ENCODE data around the gene CREB1.

CREB1 gene

DNA sequence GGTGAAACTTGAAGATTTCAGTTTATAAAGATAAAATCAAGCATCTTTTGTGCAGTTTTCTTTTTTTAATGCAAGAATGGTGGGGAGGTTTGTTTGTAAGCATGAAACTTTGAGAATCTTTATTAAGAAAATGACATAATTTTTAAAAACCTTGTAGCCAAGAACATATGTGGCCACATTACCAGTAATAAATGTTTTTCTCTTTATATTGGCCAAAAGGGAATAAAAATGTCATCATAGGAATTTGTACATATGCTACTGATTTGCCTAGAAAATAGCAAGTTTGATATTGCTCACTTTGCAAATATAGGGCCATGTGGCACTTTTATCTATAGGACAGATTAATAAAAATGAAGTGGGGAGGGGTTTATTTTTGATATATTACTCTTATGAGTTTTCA is 69.9 kb downstream of the CREB1 start:
- peaks cover 21% of the 10 kb centered on the region for H3K36me3 ChIP-seq (replicated peaks; ENCODE audit: low read depth, low read length)
- no peak overlapping the region for H3K4me3 ChIP-seq (ENCODE audit: low read length)
- H3K79me2 ChIP-seq (ENCODE audit: low read length) = no peaks in the 10 kb centered on the region
- no peak overlapping the region for H3K9ac ChIP-seq (ENCODE audit: low read length)
- no peaks in the 10 kb centered on the region for H3K27me3 ChIP-seq (ENCODE audit: low read depth, low read length)
- no peak overlapping the region for H3K27ac ChIP-seq (ENCODE audit: low read length)
- TF ChIP-seq EZH2phosphoT487 (IDR thresholded peaks at IDR 0.05; ENCODE audit: low read depth) = no peak
- TF ChIP-seq, protein P1, sequence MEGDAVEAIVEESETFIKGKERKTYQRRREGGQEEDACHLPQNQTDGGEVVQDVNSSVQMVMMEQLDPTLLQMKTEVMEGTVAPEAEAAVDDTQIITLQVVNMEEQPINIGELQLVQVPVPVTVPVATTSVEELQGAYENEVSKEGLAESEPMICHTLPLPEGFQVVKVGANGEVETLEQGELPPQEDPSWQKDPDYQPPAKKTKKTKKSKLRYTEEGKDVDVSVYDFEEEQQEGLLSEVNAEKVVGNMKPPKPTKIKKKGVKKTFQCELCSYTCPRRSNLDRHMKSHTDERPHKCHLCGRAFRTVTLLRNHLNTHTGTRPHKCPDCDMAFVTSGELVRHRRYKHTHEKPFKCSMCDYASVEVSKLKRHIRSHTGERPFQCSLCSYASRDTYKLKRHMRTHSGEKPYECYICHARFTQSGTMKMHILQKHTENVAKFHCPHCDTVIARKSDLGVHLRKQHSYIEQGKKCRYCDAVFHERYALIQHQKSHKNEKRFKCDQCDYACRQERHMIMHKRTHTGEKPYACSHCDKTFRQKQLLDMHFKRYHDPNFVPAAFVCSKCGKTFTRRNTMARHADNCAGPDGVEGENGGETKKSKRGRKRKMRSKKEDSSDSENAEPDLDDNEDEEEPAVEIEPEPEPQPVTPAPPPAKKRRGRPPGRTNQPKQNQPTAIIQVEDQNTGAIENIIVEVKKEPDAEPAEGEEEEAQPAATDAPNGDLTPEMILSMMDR (IDR thresholded peaks at IDR 0.05; ENCODE audit: low read depth, low read length) = no peak
- H3K9me3 ChIP-seq (ENCODE audit: insufficient read depth, low read length) = no peaks in the 10 kb centered on the region
- H4K20me1 ChIP-seq (ENCODE audit: insufficient read depth, low read length) = no peaks in the 10 kb centered on the region
- H3K4me1 ChIP-seq (ENCODE audit: low read length) = no peaks in the 10 kb centered on the region
- no peak overlapping the region for H2AFZ ChIP-seq (ENCODE audit: low read depth, low read length)
- H3K4me2 ChIP-seq (ENCODE audit: low read length) = no peak overlapping the region

DNA sequence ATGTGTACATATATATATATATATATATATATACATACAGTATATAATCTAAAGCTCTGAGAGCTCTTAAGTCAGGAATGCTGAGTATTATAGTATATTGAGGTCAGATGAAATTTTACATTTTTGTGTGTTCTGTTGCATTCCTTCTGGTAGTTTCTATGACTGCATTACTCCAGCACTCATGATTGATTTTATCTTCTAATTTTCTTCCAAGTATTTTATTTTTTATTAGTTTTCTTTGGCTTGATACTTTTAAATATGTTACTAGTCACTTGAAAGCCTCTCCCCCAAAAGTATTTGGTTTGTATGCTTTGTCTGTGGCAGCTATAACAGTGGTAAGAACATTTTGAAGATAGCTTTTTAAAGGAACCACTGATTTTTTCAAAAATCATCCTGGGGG is 70.5 kb downstream of the CREB1 start:
- no peak overlapping the region for H3K9ac ChIP-seq (ENCODE audit: low read length)
- H3K4me1 ChIP-seq (ENCODE audit: low read length) = no peaks in the 10 kb centered on the region
- no peaks in the 10 kb centered on the region for H3K27me3 ChIP-seq (ENCODE audit: low read depth, low read length)
- H3K36me3 ChIP-seq (replicated peaks; ENCODE audit: low read depth, low read length) = peaks cover 23% of the 10 kb centered on the region
- TF ChIP-seq, protein P1 (IDR thresholded peaks at IDR 0.05; ENCODE audit: low read depth, low read length) = no peak
- no peak for TF ChIP-seq EZH2phosphoT487 (IDR thresholded peaks at IDR 0.05; ENCODE audit: low read depth)
- no peaks in the 10 kb centered on the region for H4K20me1 ChIP-seq (ENCODE audit: insufficient read depth, low read length)
- H3K9me3 ChIP-seq (ENCODE audit: insufficient read depth, low read length) = no peaks in the 10 kb centered on the region
- no peak overlapping the region for H3K4me3 ChIP-seq (ENCODE audit: low read length)
- H3K79me2 ChIP-seq (ENCODE audit: low read length) = no peaks in the 10 kb centered on the region
- no peak overlapping the region for H3K4me2 ChIP-seq (ENCODE audit: low read length)
- no peak overlapping the region for H2AFZ ChIP-seq (ENCODE audit: low read depth, low read length)
- no peak overlapping the region for H3K27ac ChIP-seq (ENCODE audit: low read length)

DNA sequence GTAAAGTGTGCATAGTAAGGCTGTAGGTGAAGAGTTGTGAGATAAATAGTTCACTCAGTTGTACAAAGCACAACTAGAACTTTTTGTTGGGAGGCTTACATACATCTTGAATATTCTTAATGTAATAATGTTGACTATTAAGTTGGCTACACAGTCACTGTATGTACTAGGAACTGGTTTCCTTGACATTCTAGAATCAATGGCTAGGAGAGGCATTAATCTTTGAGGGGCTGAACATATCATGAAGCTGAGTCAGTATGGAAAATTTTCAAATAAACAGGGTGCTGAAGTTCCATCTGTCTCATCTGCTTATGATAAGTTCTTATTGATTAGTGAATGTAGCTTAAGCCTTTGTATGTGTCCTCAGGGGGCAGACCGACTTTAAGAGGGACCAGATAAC is 72.0 kb downstream of the CREB1 start:
- H3K9ac ChIP-seq (ENCODE audit: low read length) = no peak overlapping the region
- no peak overlapping the region for H2AFZ ChIP-seq (ENCODE audit: low read depth, low read length)
- no peaks in the 10 kb centered on the region for H4K20me1 ChIP-seq (ENCODE audit: insufficient read depth, low read length)
- no peaks in the 10 kb centered on the region for H3K4me1 ChIP-seq (ENCODE audit: low read length)
- H3K4me2 ChIP-seq (ENCODE audit: low read length) = no peak overlapping the region
- no peak overlapping the region for H3K4me3 ChIP-seq (ENCODE audit: low read length)
- no peaks in the 10 kb centered on the region for H3K9me3 ChIP-seq (ENCODE audit: insufficient read depth, low read length)
- H3K79me2 ChIP-seq (ENCODE audit: low read length) = no peaks in the 10 kb centered on the region
- no peak overlapping the region for H3K27ac ChIP-seq (ENCODE audit: low read length)
- H3K36me3 ChIP-seq (replicated peaks; ENCODE audit: low read depth, low read length) = peaks cover 23% of the 10 kb centered on the region
- no peak for TF ChIP-seq EZH2phosphoT487 (IDR thresholded peaks at IDR 0.05; ENCODE audit: low read depth)
- TF ChIP-seq, protein P1 (IDR thresholded peaks at IDR 0.05; ENCODE audit: low read depth, low read length) = no peak
- no peaks in the 10 kb centered on the region for H3K27me3 ChIP-seq (ENCODE audit: low read depth, low read length)

DNA sequence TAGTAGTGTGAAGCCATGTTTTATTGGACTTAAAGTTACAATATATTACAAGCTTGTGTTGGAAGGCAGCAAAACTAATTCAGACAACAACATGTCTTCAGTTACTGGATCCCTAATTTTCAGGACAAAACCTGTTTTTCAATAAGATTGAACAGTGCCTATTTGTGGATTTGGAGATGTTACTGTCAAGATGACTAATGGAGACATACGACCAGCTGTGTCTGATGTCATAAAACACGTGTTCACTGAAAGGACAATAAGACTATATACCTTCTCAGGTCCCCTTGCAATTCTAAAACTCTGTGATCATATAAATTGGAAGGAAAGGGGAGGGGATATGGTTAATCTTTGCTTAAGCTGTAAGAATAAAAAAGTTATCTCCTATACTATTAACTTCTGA is 73.7 kb downstream of the CREB1 start:
- Histone ChIP-seq H3K9ac (ENCODE audit: low read length) (no peak overlapping the region), H3K27me3 (ENCODE audit: low read depth, low read length) (no peaks in the 10 kb centered on the region), H3K79me2 (ENCODE audit: low read length) (no peaks in the 10 kb centered on the region), H3K4me3 (ENCODE audit: low read length) (no peak overlapping the region), H3K27ac (ENCODE audit: low read length) (no peak overlapping the region), H3K36me3 (replicated peaks; ENCODE audit: low read depth, low read length) (peaks cover 17% of the 10 kb centered on the region), H2AFZ (ENCODE audit: low read depth, low read length) (no peak overlapping the region), H3K4me1 (ENCODE audit: low read length) (no peaks in the 10 kb centered on the region), H4K20me1 (ENCODE audit: insufficient read depth, low read length) (no peaks in the 10 kb centered on the region), H3K9me3 (ENCODE audit: insufficient read depth, low read length) (no peaks in the 10 kb centered on the region), H3K4me2 (ENCODE audit: low read length) (no peak overlapping the region)
- no peak for TF ChIP-seq EZH2phosphoT487 (IDR thresholded peaks at IDR 0.05; ENCODE audit: low read depth)

DNA sequence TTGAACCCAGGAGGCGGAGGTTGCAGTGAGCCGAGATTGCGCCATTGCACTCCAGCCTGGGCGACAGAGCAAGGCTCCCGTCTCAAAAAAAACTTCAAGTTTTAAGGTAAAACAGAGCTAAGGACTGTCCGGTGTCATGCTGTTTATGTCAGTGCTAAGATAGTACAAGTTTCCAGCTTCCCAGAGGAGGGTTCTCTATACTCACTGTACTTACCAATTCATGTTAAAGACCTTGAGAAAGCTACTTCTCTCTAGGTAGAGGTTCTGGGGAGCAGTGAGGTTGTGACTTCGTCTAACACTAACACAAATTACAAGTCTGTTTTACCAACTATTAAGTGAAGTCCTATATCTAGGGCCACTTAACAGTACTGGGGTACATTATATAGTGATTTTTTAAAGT is 76.6 kb downstream of the CREB1 start:
- Histone ChIP-seq H3K79me2 (ENCODE audit: low read length) (no peaks in the 10 kb centered on the region), H3K27ac (ENCODE audit: low read length) (no peak overlapping the region), H3K4me3 (ENCODE audit: low read length) (no peak overlapping the region), H3K36me3 (replicated peaks; ENCODE audit: low read depth, low read length) (peaks cover 18% of the 10 kb centered on the region), H3K27me3 (ENCODE audit: low read depth, low read length) (no peaks in the 10 kb centered on the region), H3K4me2 (ENCODE audit: low read length) (no peak overlapping the region), H3K9ac (ENCODE audit: low read length) (no peak overlapping the region), H3K4me1 (ENCODE audit: low read length) (no peaks in the 10 kb centered on the region), H2AFZ (ENCODE audit: low read depth, low read length) (no peak overlapping the region), H3K9me3 (ENCODE audit: insufficient read depth, low read length) (no peaks in the 10 kb centered on the region), H4K20me1 (ENCODE audit: insufficient read depth, low read length) (no peaks in the 10 kb centered on the region)
- TF ChIP-seq, protein P1 (IDR thresholded peaks at IDR 0.05; ENCODE audit: low read depth, low read length) = no peak
